HepG2 (cell line): ENCODE measurements around the gene CGNL1. TPM values are rescaled to one million over a fixed set of nuclear protein-coding genes. Genes with fewer than 3 reads are reported as not detected.

ENCODE experiments used
- ATAC-seq: fragments of 200-7000 bp; cut with Tn5 transposase; 3 replicates; pipeline ENCODE4 v1.9.1; 2020; ENCODE audit warnings: mild to moderate bottlenecking, moderate library complexity
- BruUV-seq: library from RNA; stranded (reverse); fragments of 400-500 nt; replicated peaks from 2 replicates; lab custom pipeline; 2021; lab: Mats Ljungman, UMichigan
- CTCF ChIA-PET: fragments of 300-600 bp; formaldehyde crosslinking; extraction: SDS; loops from one replicate; lab custom pipeline; 2021; ENCODE audit warnings: low total read pairs, inconsistent platforms, low intra/inter-chr PET ratio; lab: Yijun Ruan, JAX
- POLR2A ChIA-PET: fragments of 350-600 bp; sonication (Branson Sonifier 250); formaldehyde crosslinking; loops from one replicate; lab custom pipeline; 2020; ENCODE audit warnings: antibody characterized with exemption, inconsistent platforms; lab: Yijun Ruan, JAX
- DNase-seq: peaks from one replicate; pipeline ENCODE4 v3.0.0-alpha.2; 2015; ENCODE audit warnings: low spot score
- FAIRE-seq: peaks from 3 replicates; lab custom pipeline; 2011; peaks lifted over from hg19 to GRCh38; lab: Jason Lieb, UNC
- H2AFZ ChIP-seq: one replicate; pipeline ENCODE4 v1.6.1; 2011; ENCODE audit warnings: low read length, inconsistent platforms
- H3K27ac ChIP-seq: fragments of 300-600 bp; 3 replicates; pipeline ENCODE4 v1.8.0; 2011; ENCODE audit warnings: mixed run types, mild to moderate bottlenecking, mixed read lengths, low read length, inconsistent platforms; ENCODE audit not compliant: insufficient read depth; ENCODE audit errors: extremely low read length
- H3K27me3 ChIP-seq, 2 experiments: fragments of 200-600 bp in 1 of 2; 2 replicates in 1 of 2; 3 replicates in 1 of 2; pipeline versions ENCODE4 v1.6.0 to v1.8.0; 2011; ENCODE audit warnings: low read length in 2 of 2, mild to moderate bottlenecking in 2 of 2, moderate library complexity in 2 of 2, inconsistent platforms in 1 of 2; ENCODE audit not compliant: insufficient read depth in 2 of 2, control insufficient read depth in 1 of 2
- H3K36me3 ChIP-seq, 2 experiments: fragments of 200-600 bp in 1 of 2; replicated peaks in 1 of 2; 2 replicates in 1 of 2; 3 replicates in 1 of 2; pipeline versions ENCODE4 v1.5.1 to v1.8.0; 2011; ENCODE audit warnings: low read length in 2 of 2, inconsistent platforms in 1 of 2; ENCODE audit not compliant: insufficient read depth in 2 of 2, control insufficient read depth in 1 of 2
- H3K4me1 ChIP-seq: 2 replicates; pipeline ENCODE4 v1.5.1; 2012; ENCODE audit warnings: low read length, inconsistent platforms; ENCODE audit not compliant: insufficient read depth
- H3K4me2 ChIP-seq: 2 replicates; pipeline ENCODE4 v1.6.0; 2011; ENCODE audit warnings: low read depth, low read length, inconsistent platforms
- H3K4me3 ChIP-seq, 3 experiments: fragments of 200-600 bp in 1 of 3; sonication (generic), shearing (Covaris generic) in 1 of 3; replicated peaks in 1 of 3; 2 replicates each; pipeline ENCODE4 v1.5.1; 2011 to 2016; ENCODE audit warnings: low read length in 3 of 3, inconsistent platforms in 2 of 3, low read depth in 2 of 3, mild to moderate bottlenecking in 2 of 3, control low read depth in 1 of 3, mixed read lengths in 1 of 3; ENCODE audit not compliant: insufficient read depth in 1 of 3
- H3K79me2 ChIP-seq: one replicate; pipeline ENCODE4 v1.6.1; 2011; ENCODE audit warnings: low read length, inconsistent platforms; ENCODE audit not compliant: insufficient read depth
- H3K9ac ChIP-seq: 2 replicates; pipeline ENCODE4 v1.6.0; 2011; ENCODE audit warnings: mild to moderate bottlenecking, low read depth, low read length, inconsistent platforms; ENCODE audit not compliant: insufficient read depth
- H3K9me3 ChIP-seq: 2 replicates; pipeline ENCODE4 v1.5.1; 2012; ENCODE audit warnings: mild to moderate bottlenecking, low read length
- H4K20me1 ChIP-seq: 2 replicates; pipeline ENCODE4 v1.6.0; 2011; ENCODE audit warnings: inconsistent platforms, mild to moderate bottlenecking, low read length, moderate library complexity; ENCODE audit not compliant: insufficient read depth
- CTCF ChIP-seq: sonication (generic); formaldehyde crosslinking; IDR thresholded peaks from 2 replicates; pipeline ENCODE4 v1.5.0; 2020; ENCODE audit warnings: mild to moderate bottlenecking, missing genetic modification reagents, moderate library complexity
- HBP1 ChIP-seq: IDR thresholded peaks from 2 replicates; pipeline ENCODE4 v1.6.1; 2016; ENCODE audit warnings: low read depth, control low read depth
- HNF4A ChIP-seq: sonication (generic); formaldehyde crosslinking; IDR thresholded peaks from 2 replicates; pipeline ENCODE4 v1.4.0; 2020; ENCODE audit warnings: missing genetic modification reagents
- IRF9 ChIP-seq: sonication (generic); formaldehyde crosslinking; IDR thresholded peaks from 2 replicates; pipeline ENCODE4 v1.8.0; 2022; ENCODE audit warnings: missing genetic modification reagents, mild to moderate bottlenecking, borderline replicate concordance
- ZFX ChIP-seq: sonication (generic); formaldehyde crosslinking; IDR thresholded peaks from 2 replicates; pipeline ENCODE4 v1.4.0; 2020; ENCODE audit warnings: mild to moderate bottlenecking, low read depth, missing genetic modification reagents, moderate library complexity
- ZNF281 ChIP-seq: sonication (generic); formaldehyde crosslinking; IDR thresholded peaks from 2 replicates; pipeline ENCODE4 v1.4.0; 2020; ENCODE audit warnings: missing genetic modification reagents, borderline replicate concordance
- ZNF484 ChIP-seq: sonication (generic); formaldehyde crosslinking; IDR thresholded peaks from 2 replicates; pipeline ENCODE4 v1.5.1; 2020; ENCODE audit warnings: mild to moderate bottlenecking, low read depth, missing genetic modification reagents, borderline replicate concordance
- ZNF850 ChIP-seq: sonication (generic); formaldehyde crosslinking; conservative IDR thresholded peaks from 2 replicates; pipeline ENCODE4 v1.9.0; 2021; ENCODE audit warnings: mild to moderate bottlenecking, missing genetic modification reagents
- WGBS: methylation state at CpG from one replicate; pipeline ENCODE4 v1.1.6; 2017; ENCODE audit warnings: low lambda C conversion rate; 5-methylcytosine and 5-hydroxymethylcytosine counted together
- in situ Hi-C: cut with HindIII; loops from 2 replicates; pipeline ENCODE4 v1.10.0; 2017; ENCODE audit warnings: low pct_unique_long_range_greater_than_20kb; ENCODE audit not compliant: extremely low pct_ligation_motif_present
- intact Hi-C: fragments of 100-400 bp; cut with micrococcal nuclease; formaldehyde crosslinking; loops from one replicate; pipeline ENCODE4 v1.10.0; 2022; ENCODE audit not compliant: unreplicated experiment
- polyA plus RNA-seq, 8 experiments: library from polyadenylated mRNA; depleted of rRNA in 3 of 8; stranded (reverse) in 7 of 8; unstranded in 1 of 8; fragments of >200 nt; fragmentation: Illumina TruSeq in 4 of 8; extraction: Trizol in 4 of 8; gene quantifications; 2 replicates each; pipeline versions ENCODE4 v1.2.1 to v1.2.3, GENCODE V29; 2011 to 2016; ENCODE audit warnings: low read depth in 4 of 8, missing spikeins in 1 of 8, mixed read lengths in 1 of 8; ENCODE audit not compliant: insufficient read depth in 1 of 8
- total RNA-seq, 5 experiments: library from RNA; depleted of rRNA; stranded (reverse); fragments of >200 nt; fragmentation: Illumina TruSeq; extraction: Trizol; gene quantifications; 2 replicates each; pipeline ENCODE4 v1.2.3, GENCODE V29; 2016; ENCODE audit warnings: low read depth in 1 of 5

The CGNL1 gene
- total and polyA plus RNA-seq, 2 of the 13 experiments (the other 11 are each of a cell fraction or from before 2014, with no cell fraction given) = 5.6 to 15.6 TPM

- H3K27ac ChIP-seq = no peak overlapping the region
- intact Hi-C loops = no loop called here
- in situ Hi-C loops = no loop called here
- FAIRE-seq (no peak), DNase-seq (no peak), ATAC-seq (no peak)
- no TSS peak for BruUV-seq
- no peak overlapping the region for H3K9ac ChIP-seq
- H2AFZ ChIP-seq = no peak overlapping the region
- POLR2A ChIA-PET = no interaction called here
- peaks cover 41% of the 10 kb centered on the region for H3K4me1 ChIP-seq
- no peaks in the 10 kb centered on the region for H4K20me1 ChIP-seq
- H3K4me3 ChIP-seq = no peak overlapping the region
- CTCF ChIA-PET = no interaction called here
- H3K36me3 ChIP-seq = no peaks in the 10 kb centered on the region
- peaks cover 0 to 6% of the 10 kb centered on the region in 2 experiments; a peak in 2 of 5 replicates for H3K27me3 ChIP-seq
- TF ChIP-seq ZNF484 (CRISPR knock-in tag) (peak; percentile 97; the same call in 1 of the 2 replicates), HBP1 (CRISPR knock-in tag) (no peak)
- 0% methylated on average over 1 of the region's 1 CpG for WGBS
- H3K9me3 ChIP-seq = no peaks in the 10 kb centered on the region
- no peak overlapping the region for H3K4me2 ChIP-seq
- no peaks in the 10 kb centered on the region for H3K79me2 ChIP-seq
Measured at GRCh38 chr15:57348081-57348480, 28.2 kb upstream of the CGNL1 start.

GRCh38 chr15:57352535-57353316, 23.6 kb upstream of the CGNL1 start:
- in situ Hi-C loops = no loop called here
- ChIA-PET POLR2A (interaction anchor here (0.8 to 1.1 kb wide), 4 partner anchors 10 to 151 kb away, joined by 3 to 6 read pairs (median 4); no protein-coding TSS in a partner anchor), CTCF (no interaction called here)
- TF ChIP-seq ZNF281 (CRISPR knock-in tag) = 0 out of 2 replicates have a peak, but pooled peaks have one; percentile 10
- TF ChIP-seq CTCF (CRISPR knock-in tag) = no peak
- no peak for TF ChIP-seq IRF9 (CRISPR knock-in tag)
- TF ChIP-seq HNF4A = peak; percentile 34; the same call in 1 of the 2 replicates
- peak; percentile 52 for TF ChIP-seq ZFX (CRISPR knock-in tag)
- TF ChIP-seq ZNF850 (CRISPR knock-in tag) = no peak

More at GRCh38 chr15:57352535-57353316, 23.6 kb upstream of the CGNL1 start:
- H3K9me3 ChIP-seq = no peaks in the 10 kb centered on the region
- H3K4me2 ChIP-seq = peak overlapping the region; percentile 93
- H3K27ac ChIP-seq = no peak overlapping the region
- 17% methylated on average over 5 of the region's 17 CpGs for WGBS
- DNase-seq = peak; percentile 42
- no peaks in the 10 kb centered on the region for H4K20me1 ChIP-seq
- H2AFZ ChIP-seq = peak overlapping the region; percentile 89
- peaks cover 0 to 1% of the 10 kb centered on the region in 2 experiments; a peak in 1 of 5 replicates for H3K27me3 ChIP-seq
- ATAC-seq = peak; percentile 83
- H3K4me1 ChIP-seq = peaks cover 32% of the 10 kb centered on the region
- no peaks in the 10 kb centered on the region for H3K36me3 ChIP-seq
- intact Hi-C loops = no loop called here
- peak overlapping the region; percentile 53; the same call in 1 of the 2 replicates for H3K9ac ChIP-seq
- peak overlapping the region; percentile 35 to 59 (median 43) for H3K4me3 ChIP-seq
- no TSS peak for BruUV-seq
- peak; percentile 74 for FAIRE-seq
- no peaks in the 10 kb centered on the region for H3K79me2 ChIP-seq
